ENCODE data around the gene RTN3. TPM values are rescaled to one million over a fixed set of nuclear protein-coding genes. Genes with fewer than 3 reads are reported as not detected.
"Not testable (repeated sequence)": the region's sequence is repeated elsewhere in the genome, so short reads cannot be mapped to it uniquely, and the experiment has no call there.

The RTN3 gene
- polyA plus RNA-seq, 3 donors: 156 to 180 (median 173) TPM

- DNase-seq (ENCODE audit: extremely low read depth in 1 of 11, low read depth in 9 of 11, low spot score in 4 of 11): peak; percentile 72 to 93 (median 91)
Measured at GRCh38 chr11:63671322-63672155, 9.8 kb upstream of the RTN3 start, which contains the start of gene ATL3. Gene ATL3 (minus strand): TSS chr11:63671376. CDS start chr11:63671335, 41 bp downstream.

GRCh38 chr11:63672156-63672463, 9.2 kb upstream of the RTN3 start:
- no peak for DNase-seq (ENCODE audit: extremely low read depth in 1 of 11, low read depth in 9 of 11, low spot score in 4 of 11)

GRCh38 chr11:63672936-63673539, 8.3 kb upstream of the RTN3 start:
- DNase-seq (ENCODE audit: extremely low read depth in 1 of 11, low read depth in 9 of 11, low spot score in 4 of 11): no peak

GRCh38 chr11:63673579-63673978, 7.7 kb upstream of the RTN3 start:
- DNase-seq (ENCODE audit: extremely low read depth in 1 of 11, low read depth in 9 of 11, low spot score in 4 of 11): no peak

GRCh38 chr11:63680834-63681320, 423 bp upstream of the RTN3 start:
- no peak for DNase-seq (ENCODE audit: extremely low read depth in 1 of 11, low read depth in 9 of 11, low spot score in 4 of 11)

GRCh38 chr11:63682066-63683021, 1.0 kb downstream of the RTN3 start:
- peak in 1 of 11 donors; percentile 39 for DNase-seq (ENCODE audit: extremely low read depth in 1 of 11, low read depth in 9 of 11, low spot score in 4 of 11)

- DNase-seq (ENCODE audit: extremely low read depth in 1 of 11, low read depth in 9 of 11, low spot score in 4 of 11): no peak
Measured at GRCh38 chr11:63683133-63683991, 2.1 kb downstream of the RTN3 start.

GRCh38 chr11:63685158-63685721, 3.9 kb downstream of the RTN3 start:
- not testable (repeated sequence) for DNase-seq (ENCODE audit: extremely low read depth in 1 of 11, low read depth in 9 of 11, low spot score in 4 of 11)

GRCh38 chr11:63686926-63687325, 5.6 kb downstream of the RTN3 start:
- DNase-seq (ENCODE audit: extremely low read depth in 1 of 11, low read depth in 9 of 11, low spot score in 4 of 11): no peak

- no peak for DNase-seq (ENCODE audit: extremely low read depth in 1 of 11, low read depth in 9 of 11, low spot score in 4 of 11)
Measured at GRCh38 chr11:63687845-63688244, 6.5 kb downstream of the RTN3 start.

- no peak for DNase-seq (ENCODE audit: extremely low read depth in 1 of 11, low read depth in 9 of 11, low spot score in 4 of 11)
Measured at GRCh38 chr11:63694596-63694995, 13.3 kb downstream of the RTN3 start.

- DNase-seq (ENCODE audit: extremely low read depth in 1 of 11, low read depth in 9 of 11, low spot score in 4 of 11): peak in 1 of 11 donors; percentile 19
Measured at GRCh38 chr11:63698976-63699733, 17.9 kb downstream of the RTN3 start.

- no peak for DNase-seq (ENCODE audit: extremely low read depth in 1 of 11, low read depth in 9 of 11, low spot score in 4 of 11)
Measured at GRCh38 chr11:63699896-63700295, 18.6 kb downstream of the RTN3 start.

GRCh38 chr11:63705526-63705925, 24.2 kb downstream of the RTN3 start:
- no peak for DNase-seq (ENCODE audit: extremely low read depth in 1 of 11, low read depth in 9 of 11, low spot score in 4 of 11)

GRCh38 chr11:63708764-63709163, 27.5 kb downstream of the RTN3 start:
- DNase-seq (ENCODE audit: extremely low read depth in 1 of 11, low read depth in 9 of 11, low spot score in 4 of 11): no peak

GRCh38 chr11:63709336-63709884, 28.1 kb downstream of the RTN3 start:
- DNase-seq (ENCODE audit: extremely low read depth in 1 of 11, low read depth in 9 of 11, low spot score in 4 of 11): no peak
